GM12892 (cell line): ENCODE measurements around the gene OSBPL3.
A peak's percentile ranks its signal among the peaks of the same experiment; 100 is the strongest.

Experiments
- DNase-seq: peaks from one replicate; pipeline ENCODE4 v3.0.0; 2011; ENCODE audit not compliant: insufficient read length
- FAIRE-seq: peaks from 2 replicates; lab custom pipeline; 2011; peaks lifted over from hg19 to GRCh38; lab: Jason Lieb, UNC
- POLR2A ChIP-seq: IDR thresholded peaks from 2 replicates; pipeline ENCODE4 v1.6.1; 2011; ENCODE audit warnings: low read depth, low read length, control low read depth
- POLR2AphosphoS5 ChIP-seq: IDR thresholded peaks from 2 replicates; pipeline ENCODE4 v1.6.1; 2011; ENCODE audit warnings: low read depth, low read length, control low read depth
- TAF1 ChIP-seq: IDR thresholded peaks from 2 replicates; pipeline ENCODE4 v1.6.1; 2011; ENCODE audit warnings: low read depth, mild to moderate bottlenecking, control low read depth, low read length, borderline replicate concordance

The OSBPL3 gene

DNA sequence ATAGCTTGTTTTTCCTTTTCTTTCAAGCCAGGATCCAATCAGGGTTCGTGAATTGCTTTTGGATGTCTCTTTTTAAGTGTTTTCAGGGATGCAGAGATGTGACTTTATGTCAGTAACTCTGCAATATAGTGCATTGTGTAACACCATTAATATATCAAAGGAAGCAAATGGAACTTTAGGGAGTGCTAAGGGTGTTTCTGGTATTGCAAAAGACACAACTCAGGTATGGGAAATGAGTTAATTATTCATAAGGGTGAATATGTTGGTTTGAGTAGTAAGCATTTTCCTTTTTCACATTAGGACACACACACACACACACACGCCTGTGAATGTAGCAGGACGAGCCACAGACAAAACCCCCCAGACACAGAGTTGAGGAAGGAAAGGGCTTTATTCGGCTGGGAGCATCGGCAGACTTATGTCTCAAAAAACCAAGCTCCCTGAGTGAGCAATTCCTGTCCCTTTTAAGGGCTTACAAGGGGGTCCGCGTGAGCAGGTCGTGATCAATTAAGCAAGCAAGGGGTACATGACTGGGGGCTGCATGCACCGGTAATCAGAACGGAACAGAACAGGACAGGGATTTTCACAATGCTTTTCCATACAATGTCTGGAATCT is 190.9 kb downstream of the OSBPL3 start:
- no peak for DNase-seq
- FAIRE-seq, result no peak
- TF ChIP-seq TAF1, result no peak
- no peak for TF ChIP-seq POLR2A
- TF ChIP-seq POLR2AphosphoS5, result no peak

DNA sequence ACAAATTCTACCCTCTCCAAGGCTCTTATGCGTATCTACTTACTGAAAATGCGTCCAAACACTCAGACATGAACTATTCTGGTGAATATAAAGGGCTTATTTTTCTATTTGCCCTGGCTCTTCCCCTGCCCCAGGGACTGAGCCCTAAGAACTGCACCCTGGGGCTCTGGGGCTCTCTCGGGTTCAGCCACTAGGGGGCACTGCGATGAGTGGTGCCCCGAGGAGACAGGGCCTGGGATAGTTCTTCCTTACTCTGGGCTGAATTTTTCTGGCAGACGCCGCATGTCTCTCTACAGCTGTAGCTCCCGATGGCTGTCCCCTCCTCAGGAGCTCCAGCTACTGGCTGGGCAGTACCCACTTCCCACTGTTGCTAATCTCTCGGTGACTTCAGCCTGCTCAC is 191.9 kb downstream of the OSBPL3 start:
- TF ChIP-seq POLR2AphosphoS5 (no peak), POLR2A (no peak), TAF1 (no peak)
- DNase-seq, result no peak
- no peak for FAIRE-seq

DNA sequence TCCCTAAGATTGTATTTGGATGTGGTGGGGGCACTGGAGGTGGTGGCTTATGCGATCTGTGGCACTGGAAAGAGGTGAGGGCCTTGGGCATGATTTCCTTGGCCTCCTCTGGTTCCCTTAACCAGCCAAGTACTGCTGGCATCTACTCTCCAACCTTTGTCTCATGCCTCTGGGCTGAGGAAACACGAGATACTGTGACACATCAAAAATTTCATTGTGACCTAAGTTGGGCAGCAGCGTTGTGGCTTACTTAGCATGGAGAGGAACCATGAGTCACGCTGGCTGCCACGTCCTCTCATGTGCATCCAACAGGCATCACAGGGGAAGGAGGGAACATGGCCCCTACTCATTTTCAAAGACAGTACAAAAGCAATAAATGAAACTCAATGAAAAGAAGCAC is 193.0 kb downstream of the OSBPL3 start:
- DNase-seq (no peak), FAIRE-seq (peak; percentile 5)
- TF ChIP-seq TAF1, result no peak
- no peak for TF ChIP-seq POLR2AphosphoS5
- TF ChIP-seq POLR2A, result no peak

DNA sequence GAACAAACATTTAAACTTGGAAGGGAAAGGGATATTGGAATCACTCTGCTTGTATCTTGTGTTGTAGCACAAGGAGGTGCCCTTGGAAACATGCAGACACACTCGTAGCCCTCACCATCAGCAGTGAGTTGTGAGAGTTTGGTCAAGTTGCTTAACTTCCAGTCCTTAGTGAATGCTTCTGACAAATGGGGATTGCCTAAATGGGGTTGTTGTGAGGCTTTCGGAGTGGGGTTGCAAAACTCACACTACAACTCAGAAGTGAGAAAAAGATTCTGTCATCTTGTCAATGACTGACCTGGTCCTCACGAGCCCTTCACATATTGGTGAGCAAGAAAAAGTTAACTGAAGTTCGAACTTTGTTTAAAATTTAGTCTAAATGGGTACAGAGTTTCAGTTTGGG is 193.7 kb downstream of the OSBPL3 start:
- no peak for FAIRE-seq
- DNase-seq, result no peak
- TF ChIP-seq TAF1, result no peak
- no peak for TF ChIP-seq POLR2A

DNA sequence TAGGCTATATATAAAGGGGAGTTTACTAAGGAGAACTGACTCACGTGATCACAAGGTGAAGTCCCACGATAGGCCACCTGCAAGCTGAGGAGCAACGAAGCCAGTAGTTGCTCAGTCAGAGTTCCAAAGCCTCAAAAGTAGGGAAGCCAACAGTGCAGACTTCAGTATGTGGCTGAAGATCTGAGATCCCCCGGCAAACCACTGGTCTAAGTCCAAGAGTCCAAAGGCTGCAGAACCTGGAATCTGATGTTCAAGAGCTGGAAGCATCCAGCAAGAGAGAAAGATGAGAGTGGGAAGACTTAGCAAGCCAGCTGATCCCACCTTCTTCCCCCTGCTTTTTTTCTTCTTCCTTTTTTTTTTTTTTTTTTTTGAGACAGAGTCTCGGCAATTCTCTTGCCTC is 195.7 kb downstream of the OSBPL3 start:
- no peak for DNase-seq
- TF ChIP-seq POLR2A (no peak), TAF1 (no peak), POLR2AphosphoS5 (no peak)
- FAIRE-seq, result no peak

DNA sequence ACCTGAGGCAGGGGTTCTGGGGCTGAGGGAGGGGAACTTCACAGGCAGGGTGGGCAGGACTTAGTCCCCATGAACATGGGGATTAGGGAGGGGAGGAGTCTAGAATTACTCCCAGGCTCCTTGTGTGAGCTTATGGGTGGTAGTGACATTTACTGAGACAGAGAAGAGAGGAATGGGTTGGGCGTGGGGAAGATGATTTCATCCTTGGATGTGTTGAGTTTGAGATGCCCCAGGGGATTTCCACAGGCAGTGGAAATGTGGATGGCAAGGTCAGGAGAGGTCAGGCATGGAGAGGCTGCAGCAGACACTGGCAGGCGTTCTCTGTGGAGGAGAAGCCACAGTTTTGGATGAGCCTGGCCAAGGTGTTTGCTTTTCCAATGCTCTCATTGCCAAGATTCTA is 196.3 kb downstream of the OSBPL3 start:
- DNase-seq (no peak), FAIRE-seq (no peak)
- TF ChIP-seq POLR2A (no peak), TAF1 (no peak), POLR2AphosphoS5 (no peak)

DNA sequence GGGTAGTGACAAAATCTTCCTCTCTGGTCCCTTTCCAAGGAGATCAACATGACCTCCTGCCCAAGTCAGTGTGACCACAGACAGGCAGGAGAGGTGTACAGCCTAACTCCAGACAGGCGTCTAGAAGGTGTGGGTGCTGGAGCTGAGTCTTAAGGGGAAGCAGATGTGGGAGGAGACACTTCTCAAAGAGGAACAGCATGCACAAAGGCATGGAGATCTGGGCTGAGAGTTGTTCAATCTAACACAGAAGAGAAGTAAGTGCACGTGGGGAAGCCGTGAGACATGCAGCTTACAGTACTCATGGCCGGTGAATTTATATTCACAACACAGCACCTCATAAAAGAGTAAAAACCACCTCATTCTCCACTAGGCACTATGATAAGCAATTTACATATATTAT is 198.9 kb downstream of the OSBPL3 start:
- FAIRE-seq (no peak), DNase-seq (no peak)
- TF ChIP-seq TAF1, result no peak
- no peak for TF ChIP-seq POLR2A
- TF ChIP-seq POLR2AphosphoS5, result no peak

DNA sequence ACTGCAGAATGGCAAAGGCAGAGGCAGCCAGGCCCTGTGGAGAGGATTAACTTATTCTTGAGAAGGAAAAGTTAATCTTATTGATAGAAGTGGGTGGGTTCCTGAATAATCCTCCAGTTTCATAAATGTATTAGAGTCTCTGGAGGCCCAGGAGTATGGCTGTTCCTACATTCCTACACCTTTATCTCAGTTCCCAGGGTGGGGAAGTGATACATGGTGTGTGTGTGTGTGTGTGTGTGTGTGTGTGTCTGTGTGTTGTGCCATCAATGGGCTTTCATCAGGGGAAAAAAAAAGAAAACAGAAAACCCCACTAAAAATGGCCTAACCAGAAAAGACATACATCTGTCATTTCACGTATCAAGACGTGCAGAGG is 200.7 kb downstream of the OSBPL3 start:
- TF ChIP-seq TAF1 (no peak), POLR2A (no peak)
- FAIRE-seq, result no peak
- no peak for DNase-seq

DNA sequence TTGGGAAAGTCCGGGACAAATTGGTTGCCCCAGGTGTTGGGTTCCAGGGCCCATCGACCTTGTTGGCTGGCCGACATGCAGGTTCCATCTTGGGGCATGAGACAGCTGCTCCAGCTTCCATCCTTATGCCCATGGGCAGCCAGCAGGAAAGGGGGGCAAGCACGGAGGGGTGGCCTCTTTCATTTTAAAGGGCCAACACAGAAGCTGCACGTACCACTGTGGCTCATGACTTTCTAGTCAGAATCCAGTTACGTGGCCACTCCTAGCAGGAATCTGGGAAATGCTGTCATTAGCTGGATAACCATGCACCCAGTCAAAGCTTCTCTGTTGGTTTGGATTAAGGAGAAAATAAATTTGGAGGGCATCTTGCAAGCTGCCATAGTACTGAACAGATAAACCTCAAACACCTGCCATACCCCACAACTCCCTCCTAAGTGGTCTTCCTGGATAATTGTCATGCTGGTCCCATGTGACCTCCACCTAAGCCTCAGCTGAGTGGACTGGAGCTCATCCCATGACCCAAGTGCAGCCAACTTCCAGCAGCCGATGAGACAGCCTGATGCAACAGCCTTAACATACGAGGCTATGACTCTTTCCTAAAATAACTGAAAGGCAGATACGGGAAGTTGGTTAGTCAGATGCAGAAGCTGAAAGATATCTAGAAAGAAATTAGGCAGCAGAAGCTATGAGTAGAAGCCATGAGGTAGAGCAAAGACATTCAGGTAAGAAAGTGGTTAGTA is 201.3 kb downstream of the OSBPL3 start:
- TF ChIP-seq POLR2A, result no peak; the same call in 1 of the 2 replicates
- TF ChIP-seq TAF1, result no peak
- no peak for TF ChIP-seq POLR2AphosphoS5
- DNase-seq (no peak), FAIRE-seq (peak; percentile 86)

DNA sequence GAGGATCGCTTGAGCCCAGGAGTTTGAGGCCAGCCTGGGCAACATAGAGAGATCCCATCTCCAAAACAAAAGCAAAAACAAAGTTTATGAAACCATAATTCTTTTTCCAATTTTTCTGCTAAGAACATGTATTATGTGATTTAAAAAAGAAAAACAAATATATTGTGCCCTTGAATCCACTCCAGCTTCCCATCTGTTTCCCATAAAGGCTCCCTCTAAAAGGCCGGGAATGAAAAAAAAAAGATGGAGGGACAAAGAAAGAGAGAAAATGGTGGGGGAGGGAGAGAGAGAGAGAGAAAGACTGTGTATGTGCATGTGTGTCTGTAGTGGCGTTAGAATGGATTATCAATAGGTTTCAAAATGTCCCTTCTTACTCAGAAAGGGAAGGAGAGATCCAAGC is 202.2 kb downstream of the OSBPL3 start:
- FAIRE-seq (peak; percentile 21), DNase-seq (no peak)
- TF ChIP-seq POLR2AphosphoS5 (no peak), POLR2A (no peak)

DNA sequence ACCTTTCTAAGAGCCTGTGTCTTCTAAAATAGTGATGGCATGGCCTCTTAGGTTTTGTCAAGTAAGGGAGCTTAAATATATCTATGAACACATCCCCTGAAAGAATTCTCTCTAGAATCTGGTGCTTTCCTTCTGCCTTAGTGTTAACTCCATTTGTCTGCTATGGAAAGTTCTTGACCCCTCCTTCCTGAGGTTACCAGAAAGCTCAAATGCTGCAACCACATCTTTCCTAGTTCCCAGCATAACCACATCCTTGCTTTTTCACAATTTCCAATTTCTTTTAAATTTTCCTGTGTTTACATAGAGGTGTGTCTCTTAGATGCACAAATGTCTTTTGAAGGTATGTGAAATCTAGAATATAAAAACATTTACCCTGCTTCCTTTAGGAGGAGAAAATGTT is 206.3 kb downstream of the OSBPL3 start:
- FAIRE-seq, result peak; percentile 50
- TF ChIP-seq POLR2A, result no peak
- TF ChIP-seq TAF1, result no peak
- no peak for TF ChIP-seq POLR2AphosphoS5
- DNase-seq, result no peak

DNA sequence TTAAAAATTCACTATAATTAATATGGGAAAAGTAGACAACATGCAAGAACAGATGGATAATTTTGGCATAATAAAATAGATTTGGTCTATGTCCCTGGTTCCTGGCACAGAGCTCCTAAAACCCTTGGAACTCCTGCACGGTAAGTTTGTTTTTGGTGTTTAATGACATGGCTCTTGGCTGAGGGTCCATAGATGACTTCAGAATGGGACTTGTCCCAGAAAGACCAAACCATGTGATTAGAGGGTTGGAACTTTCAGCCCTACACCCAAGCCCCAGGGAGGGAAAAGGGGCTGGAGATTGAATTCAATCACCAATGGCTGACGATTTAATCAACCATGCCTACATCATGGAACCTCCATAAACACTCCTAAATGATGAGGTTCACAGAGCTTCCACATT is 210.1 kb downstream of the OSBPL3 start:
- FAIRE-seq (no peak), DNase-seq (no peak)
- no peak for TF ChIP-seq POLR2AphosphoS5
- no peak for TF ChIP-seq TAF1
- no peak for TF ChIP-seq POLR2A
